B cell (primary cell): Measurements from ENCODE around the gene NAXE.

Experiments used
- CTCF ChIP-seq: fragments of 200-600 bp; IDR thresholded peaks from one replicate; pipeline ENCODE4 v1.8.0; 2022; ENCODE audit warnings: antibody characterized with exemption, mild to moderate bottlenecking
- EZH2 ChIP-seq: IDR thresholded peaks from 2 replicates; pipeline ENCODE4 v1.6.1; 2012; ENCODE audit warnings: borderline replicate concordance, low read depth, mild to moderate bottlenecking, moderate library complexity, low read length; ENCODE audit not compliant: insufficient read depth, poor library complexity, severe bottlenecking

- no peak for TF ChIP-seq CTCF
- TF ChIP-seq EZH2: no peak
These were observed 40.8 kb downstream of the NAXE start for GRCh38 chr1:156632355-156632754.
